Kidney epithelial cell (primary cell): ENCODE data around the gene LENG8. TPM values are rescaled to one million over a fixed set of nuclear protein-coding genes. Genes with fewer than 3 reads are reported as not detected.

Source experiments
- DNase-seq: peaks from one replicate; pipeline ENCODE4 v3.0.0-alpha.2; 2010; ENCODE audit warnings: low read depth
- H3K27me3 ChIP-seq: 2 replicates; pipeline ENCODE4 v1.6.0; 2011; ENCODE audit warnings: low read length; ENCODE audit not compliant: control insufficient read depth, insufficient read depth
- H3K36me3 ChIP-seq: 2 replicates; pipeline ENCODE4 v1.5.1; 2011; ENCODE audit warnings: low read length; ENCODE audit not compliant: control insufficient read depth, insufficient read depth
- H3K4me3 ChIP-seq: 2 replicates; pipeline ENCODE4 v1.5.1; 2011; ENCODE audit warnings: low read depth, mild to moderate bottlenecking, control low read depth, low read length
- total RNA-seq: library from RNA; depleted of rRNA; stranded (reverse); fragments of >200 nt; gene quantifications from 2 replicates; pipeline ENCODE4 v1.2.3, GENCODE V29; 2015
- TF ChIP-seq, protein P1 (sequence below): IDR thresholded peaks from 2 replicates; pipeline ENCODE4 v1.5.1; 2011; ENCODE audit warnings: mild to moderate bottlenecking, moderate library complexity, low read length, control low read depth, inconsistent platforms; ENCODE audit not compliant: insufficient read depth, poor library complexity, severe bottlenecking

Gene LENG8
- total RNA-seq, 1 donor from 2014 or later = 61.3 TPM

DNA sequence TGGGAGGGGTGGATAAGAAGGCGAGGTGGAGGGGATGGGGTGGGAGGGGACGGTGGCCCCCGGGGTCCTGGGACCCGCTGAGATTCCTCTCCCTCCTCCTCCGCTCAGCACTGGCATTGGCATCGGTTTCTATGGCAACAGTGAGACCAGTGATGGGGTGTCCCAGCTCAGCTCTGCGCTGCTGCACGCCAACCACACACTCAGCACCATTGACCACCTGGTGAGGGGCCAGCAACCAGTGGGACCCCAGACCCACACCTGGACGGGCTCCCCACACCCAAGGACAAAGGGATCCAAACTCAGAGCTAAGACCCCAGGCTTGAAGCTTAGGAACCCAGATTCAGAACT is 27.9 kb upstream of the LENG8 start:
- TF ChIP-seq, protein P1, sequence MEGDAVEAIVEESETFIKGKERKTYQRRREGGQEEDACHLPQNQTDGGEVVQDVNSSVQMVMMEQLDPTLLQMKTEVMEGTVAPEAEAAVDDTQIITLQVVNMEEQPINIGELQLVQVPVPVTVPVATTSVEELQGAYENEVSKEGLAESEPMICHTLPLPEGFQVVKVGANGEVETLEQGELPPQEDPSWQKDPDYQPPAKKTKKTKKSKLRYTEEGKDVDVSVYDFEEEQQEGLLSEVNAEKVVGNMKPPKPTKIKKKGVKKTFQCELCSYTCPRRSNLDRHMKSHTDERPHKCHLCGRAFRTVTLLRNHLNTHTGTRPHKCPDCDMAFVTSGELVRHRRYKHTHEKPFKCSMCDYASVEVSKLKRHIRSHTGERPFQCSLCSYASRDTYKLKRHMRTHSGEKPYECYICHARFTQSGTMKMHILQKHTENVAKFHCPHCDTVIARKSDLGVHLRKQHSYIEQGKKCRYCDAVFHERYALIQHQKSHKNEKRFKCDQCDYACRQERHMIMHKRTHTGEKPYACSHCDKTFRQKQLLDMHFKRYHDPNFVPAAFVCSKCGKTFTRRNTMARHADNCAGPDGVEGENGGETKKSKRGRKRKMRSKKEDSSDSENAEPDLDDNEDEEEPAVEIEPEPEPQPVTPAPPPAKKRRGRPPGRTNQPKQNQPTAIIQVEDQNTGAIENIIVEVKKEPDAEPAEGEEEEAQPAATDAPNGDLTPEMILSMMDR = no peak
- DNase-seq = no peak
- Histone ChIP-seq H3K27me3 (peaks cover 51% of the 10 kb centered on the region), H3K4me3 (no peak overlapping the region), H3K36me3 (no peaks in the 10 kb centered on the region)

DNA sequence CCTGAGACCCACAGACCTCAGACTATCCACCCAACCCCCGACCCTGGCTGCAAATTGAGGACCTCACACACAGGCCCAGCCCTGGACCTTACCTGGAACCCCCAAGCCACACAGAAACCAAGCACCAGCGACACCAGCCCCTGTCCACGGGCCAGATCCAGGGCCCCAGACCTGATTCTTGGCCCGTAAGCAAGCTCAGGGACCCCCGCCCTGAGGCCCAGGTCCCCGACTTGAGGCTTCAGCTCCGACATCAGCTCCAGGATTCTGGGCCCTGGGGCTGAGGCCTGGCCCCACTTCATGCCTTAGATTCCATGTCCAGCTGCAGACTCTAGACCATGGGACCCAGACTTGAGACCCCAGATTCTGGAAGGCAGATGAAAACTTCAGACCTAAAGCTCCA is 27.5 kb upstream of the LENG8 start:
- TF ChIP-seq, protein P1 = no peak
- Histone ChIP-seq H3K27me3 (peaks cover 47% of the 10 kb centered on the region), H3K4me3 (no peak overlapping the region), H3K36me3 (no peaks in the 10 kb centered on the region)
- DNase-seq = no peak

DNA sequence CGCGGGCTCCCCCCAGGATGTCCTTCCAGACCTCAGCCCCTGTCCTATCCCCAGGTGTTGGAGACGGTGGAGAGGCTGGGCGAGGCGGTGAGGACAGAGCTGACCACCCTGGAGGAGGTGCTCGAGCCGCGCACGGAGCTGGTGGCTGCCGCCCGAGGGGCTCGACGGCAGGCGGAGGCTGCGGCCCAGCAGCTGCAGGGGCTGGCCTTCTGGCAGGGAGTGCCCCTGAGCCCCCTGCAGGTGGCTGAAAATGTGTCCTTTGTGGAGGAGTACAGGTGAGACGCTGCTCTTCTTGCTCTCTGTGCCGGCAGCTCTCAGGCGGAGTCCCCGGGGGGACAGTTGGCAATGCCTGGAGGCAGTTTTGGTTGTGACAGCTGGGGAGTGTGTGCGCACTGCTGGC is 26.9 kb upstream of the LENG8 start:
- Histone ChIP-seq H3K4me3 (no peak overlapping the region), H3K27me3 (peaks cover 41% of the 10 kb centered on the region), H3K36me3 (no peaks in the 10 kb centered on the region)
- no peak for DNase-seq
- TF ChIP-seq, protein P1 = no peak

DNA sequence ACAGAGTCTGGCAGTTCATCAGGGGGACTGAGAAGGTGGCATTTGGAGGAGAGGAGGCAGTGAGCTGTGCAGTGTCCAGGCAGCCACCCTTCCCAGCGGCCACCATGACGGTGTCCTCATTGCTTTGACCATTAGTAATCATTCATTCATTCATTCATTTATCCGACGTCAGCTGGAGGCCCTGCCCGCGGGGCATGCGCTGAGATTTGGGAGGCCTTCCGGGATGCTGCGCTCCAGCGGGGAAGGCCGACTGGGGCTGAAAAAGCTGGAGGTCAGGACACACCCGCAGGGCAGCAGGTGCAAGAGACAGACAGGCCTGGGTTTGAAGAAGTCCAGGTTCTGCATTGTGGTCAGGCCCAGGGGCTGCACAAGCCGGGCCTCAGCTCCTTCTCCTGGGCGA is 24.8 kb upstream of the LENG8 start:
- DNase-seq = no peak
- Histone ChIP-seq H3K36me3 (no peaks in the 10 kb centered on the region), H3K27me3 (peaks cover 35% of the 10 kb centered on the region), H3K4me3 (no peak overlapping the region)
- TF ChIP-seq, protein P1 = no peak

DNA sequence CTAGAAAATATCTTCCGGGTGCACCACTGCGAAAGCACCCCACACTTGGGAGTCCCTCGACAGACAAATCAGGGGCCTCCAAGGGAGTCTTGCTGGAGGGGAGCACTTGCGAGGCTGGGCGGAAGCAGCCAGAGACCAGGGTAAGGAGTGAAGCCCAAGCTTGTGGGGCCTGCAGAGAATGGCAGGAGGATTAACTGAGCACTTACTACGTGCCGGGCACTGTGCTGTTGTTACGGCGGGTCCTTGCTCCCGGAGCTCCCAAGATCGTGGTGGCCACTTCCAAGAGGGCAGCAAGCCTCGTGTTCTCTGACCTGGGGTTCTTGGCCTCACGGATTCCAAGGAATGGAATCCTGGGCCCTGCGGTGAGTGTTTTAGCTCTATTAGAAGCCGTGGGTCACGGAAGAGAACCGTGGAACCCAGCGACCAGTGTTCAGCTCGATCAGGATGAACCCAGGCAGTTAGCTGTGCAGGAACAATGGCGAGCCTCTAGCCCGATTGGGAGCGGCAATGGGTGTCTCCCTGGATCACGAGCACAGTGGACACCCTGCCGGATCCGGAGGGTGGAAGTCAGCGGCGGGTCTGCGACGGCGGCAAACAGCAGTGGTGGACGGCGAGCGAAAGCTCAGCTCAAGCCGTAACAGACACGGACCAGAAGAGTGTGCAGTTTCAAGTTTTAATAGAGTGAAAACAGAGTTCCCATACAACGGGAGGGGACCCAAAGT is 24.2 kb upstream of the LENG8 start:
- TF ChIP-seq, protein P1 = no peak
- Histone ChIP-seq H3K27me3 (peaks cover 38% of the 10 kb centered on the region), H3K36me3 (no peaks in the 10 kb centered on the region), H3K4me3 (no peak overlapping the region)
- no peak for DNase-seq

DNA sequence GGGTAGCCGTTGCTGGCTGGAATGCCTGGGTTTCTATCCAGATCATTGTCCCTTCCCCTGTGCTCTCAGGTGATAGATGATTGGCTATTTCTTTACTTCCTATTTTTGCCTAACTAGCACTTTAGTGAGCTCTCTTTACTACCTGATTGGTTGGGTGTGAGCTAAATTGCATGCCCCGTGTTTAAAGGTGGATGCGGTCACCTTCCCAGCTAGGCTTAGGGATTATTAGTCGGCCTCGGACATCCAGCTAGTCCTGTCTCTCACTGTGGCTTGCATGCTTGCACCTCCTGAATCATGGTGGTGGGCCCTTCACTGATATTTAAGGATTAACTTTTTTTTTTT is 23.6 kb upstream of the LENG8 start:
- Histone ChIP-seq H3K27me3 (peaks cover 38% of the 10 kb centered on the region), H3K36me3 (no peaks in the 10 kb centered on the region), H3K4me3 (no peak overlapping the region)
- no peak for DNase-seq
- TF ChIP-seq, protein P1 = no peak
